MV-4-11 (cell line): ENCODE measurements around the gene ZBTB14.

Experiments
- DNase-seq: peaks from one replicate; lab custom pipeline; 2025; lab: John Stamatoyannopoulos, UW

The ZBTB14 gene

GRCh38 chr18:5295231-5295920 is at the start of gene ZBTB14:
TSS of gene ZBTB14 (minus strand) at chr18:5295726. CDS start at chr18:5293246, 2,480 bp downstream.
- peak; percentile 45 for DNase-seq

- no peak for DNase-seq
Observed at GRCh38 chr18:5339202-5339834, 43.8 kb upstream of the ZBTB14 start.

DNA sequence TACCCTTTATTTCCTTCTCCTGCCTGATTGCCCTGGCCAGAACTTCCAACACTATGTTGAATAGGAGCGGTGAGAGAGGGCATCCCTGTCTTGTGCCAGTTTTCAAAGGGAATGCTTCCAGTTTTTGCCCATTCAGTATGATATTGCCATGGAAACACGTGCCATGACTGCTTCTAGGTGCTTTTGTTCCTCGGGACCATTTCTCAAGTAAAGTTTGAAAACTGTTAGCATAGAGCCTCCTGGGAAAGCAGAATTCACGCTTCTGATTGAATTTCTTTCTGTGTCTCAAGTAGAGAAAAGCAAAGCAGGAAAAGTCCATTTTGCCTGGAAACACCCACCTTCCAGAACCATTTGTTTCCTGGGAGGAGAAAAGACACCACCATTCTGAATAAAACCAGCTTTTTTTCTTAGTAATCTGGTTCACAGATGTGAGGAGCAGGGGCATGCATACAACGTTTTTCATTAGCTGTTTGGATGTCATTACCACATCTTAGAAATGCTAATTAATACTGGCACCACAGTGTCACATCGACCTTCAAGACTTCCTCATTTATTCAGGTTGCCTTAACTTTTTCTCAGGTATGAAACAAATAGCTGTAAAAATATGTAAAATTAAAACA is 39.0 kb upstream of the ZBTB14 start:
- DNase-seq = no peak

DNA sequence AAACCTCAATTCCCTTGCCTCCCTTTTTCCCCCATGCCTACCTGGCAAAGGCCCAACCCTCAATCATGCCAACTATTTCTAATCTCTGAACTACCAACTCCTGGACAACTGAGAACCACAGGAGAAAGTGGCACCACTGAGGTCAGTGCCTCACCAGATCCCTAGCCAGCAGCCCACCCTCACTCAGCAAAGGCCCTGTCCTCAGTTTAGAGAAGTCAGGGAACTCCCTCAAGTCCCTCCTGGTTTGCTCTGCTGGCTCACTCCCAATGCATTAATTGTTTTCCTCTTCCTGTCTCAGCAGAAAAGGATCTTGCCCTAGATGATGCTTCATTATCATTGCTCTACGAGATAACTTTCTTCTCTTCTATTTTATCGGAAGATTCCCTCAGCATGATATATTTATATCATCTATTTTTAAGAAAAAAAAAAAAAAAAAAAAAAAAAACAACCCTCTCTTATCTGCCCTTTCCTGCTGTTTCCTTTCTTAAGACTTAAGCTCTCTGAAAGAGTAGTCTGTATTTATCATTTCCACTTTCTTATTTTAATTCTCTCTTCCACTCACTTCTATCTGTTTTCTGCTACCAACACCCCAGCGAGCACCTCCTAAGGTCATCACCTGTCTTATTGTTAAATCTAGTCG is 22.7 kb upstream of the ZBTB14 start:
- DNase-seq = no peak

GRCh38 chr18:5317186-5317585 is 21.7 kb upstream of the ZBTB14 start:
- peak; percentile 83 for DNase-seq

DNA sequence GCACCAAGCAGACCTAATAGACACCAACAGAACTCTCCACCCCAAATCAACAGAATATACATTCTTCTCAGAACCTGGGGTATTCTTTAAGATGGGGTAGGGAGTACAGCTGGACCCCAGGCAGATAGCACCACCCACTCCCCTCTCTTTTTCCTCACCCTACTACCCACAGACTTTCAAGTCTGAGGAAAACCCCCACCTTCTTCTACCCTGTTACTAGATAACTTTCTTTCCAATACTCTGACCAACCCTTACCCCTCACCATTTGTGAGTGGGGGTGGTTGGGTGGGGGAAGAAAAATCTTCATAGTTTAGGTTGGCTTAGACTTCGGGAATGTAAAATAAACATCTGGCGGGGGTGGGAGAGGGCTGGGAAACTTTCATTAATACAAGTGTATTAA is 20.3 kb upstream of the ZBTB14 start:
- no peak for DNase-seq

- no peak for DNase-seq
Observed at GRCh38 chr18:5311301-5311989, 15.9 kb upstream of the ZBTB14 start.

- peak; percentile 87 for DNase-seq
Observed at GRCh38 chr18:5309888-5310470, 14.5 kb upstream of the ZBTB14 start.

- DNase-seq = no peak
Observed at GRCh38 chr18:5305835-5306234, 10.3 kb upstream of the ZBTB14 start.

DNA sequence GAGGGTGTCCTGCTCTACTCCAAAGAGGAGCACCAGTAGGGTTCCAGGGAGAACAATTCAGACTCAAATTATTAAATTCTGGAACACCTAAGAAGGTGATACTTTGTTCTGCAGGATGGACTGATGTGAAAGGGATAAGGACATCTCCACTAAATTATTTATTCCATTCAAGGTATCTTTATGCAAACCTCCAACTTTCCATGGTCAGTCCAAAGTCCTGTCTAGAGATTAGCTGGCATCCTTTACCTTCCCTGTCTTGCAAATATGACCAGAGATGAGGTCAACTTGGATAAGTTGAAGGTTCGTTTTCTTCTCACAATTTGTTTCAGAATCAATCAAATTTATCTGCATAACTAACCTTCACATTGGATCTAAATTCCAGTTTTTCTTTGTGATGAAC is 8.7 kb upstream of the ZBTB14 start:
- no peak for DNase-seq

- no peak for DNase-seq
Observed at GRCh38 chr18:5303636-5304035, 8.1 kb upstream of the ZBTB14 start.

DNA sequence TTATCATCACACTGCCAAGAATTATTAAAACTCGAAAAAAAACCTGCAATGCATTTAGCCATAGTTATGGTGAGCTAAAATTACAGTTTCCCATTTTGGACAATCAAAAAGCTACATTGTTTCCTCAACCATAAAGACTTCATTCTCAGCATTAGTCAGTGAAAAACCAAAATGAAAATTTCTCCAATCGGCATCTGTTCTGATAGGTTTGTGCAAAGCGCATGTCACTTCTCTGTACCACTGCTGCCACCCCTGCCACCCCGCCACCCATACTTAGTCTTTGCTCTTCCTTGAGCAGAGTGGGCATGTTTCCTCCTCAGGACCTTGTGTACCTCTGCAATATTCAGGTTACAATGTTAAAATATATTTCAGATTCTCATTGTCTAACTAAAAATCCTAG is 7.1 kb upstream of the ZBTB14 start:
- no peak for DNase-seq

DNA sequence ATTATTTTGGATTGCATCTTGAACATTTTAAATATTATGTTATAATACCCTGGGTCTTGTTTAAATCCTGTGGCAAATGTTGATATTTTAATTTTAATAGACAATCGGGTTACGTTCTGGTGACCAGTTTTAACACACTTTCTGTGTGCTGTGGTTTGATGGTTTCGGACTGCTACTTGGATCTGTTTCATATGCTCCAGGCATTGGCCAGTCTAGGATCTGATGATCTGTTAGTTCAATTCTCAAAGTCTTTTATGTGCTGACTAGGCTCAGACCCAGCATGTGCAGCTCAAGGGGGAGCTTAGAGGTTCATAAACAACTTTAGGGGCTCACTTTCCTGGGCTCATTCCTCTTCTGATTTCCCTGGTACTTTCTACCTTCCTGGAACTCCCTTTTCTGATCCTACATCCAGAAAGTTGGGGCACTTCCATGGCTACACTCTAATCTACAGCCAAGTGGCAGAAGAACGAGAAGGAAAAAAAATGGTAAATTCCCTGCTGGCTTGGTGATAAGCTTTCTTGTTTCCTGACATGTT is 5.0 kb upstream of the ZBTB14 start:
- DNase-seq = no peak

GRCh38 chr18:5298156-5298852 is 2.8 kb upstream of the ZBTB14 start:
- no peak for DNase-seq

- peak; percentile 48 for DNase-seq
Observed at GRCh38 chr18:5297597-5297996, 2.1 kb upstream of the ZBTB14 start.

GRCh38 chr18:5296706-5297320 is 1.3 kb upstream of the ZBTB14 start:
- DNase-seq = peak; percentile 66

GRCh38 chr18:5295981-5296705 is 617 bp upstream of the ZBTB14 start:
- DNase-seq = peak; percentile 91

GRCh38 chr18:5294457-5295230 is 882 bp downstream of the ZBTB14 start:
- peak; percentile 56 for DNase-seq

DNA sequence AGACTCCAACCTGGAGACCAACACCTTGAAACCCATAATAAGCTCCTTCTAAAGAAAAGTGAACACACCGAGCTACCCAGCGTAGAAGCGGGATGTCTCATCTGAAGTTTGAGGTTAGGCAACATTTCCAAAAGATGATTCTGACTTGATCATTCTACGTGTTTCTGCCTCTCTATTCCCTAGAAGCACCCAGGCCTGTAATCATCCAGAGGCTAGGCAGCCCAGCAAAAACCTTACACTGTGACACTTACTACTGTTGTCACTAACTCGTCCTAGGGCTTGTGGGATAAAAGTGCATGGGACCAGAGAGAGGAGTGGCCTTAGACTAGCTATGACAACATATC is 1.4 kb downstream of the ZBTB14 start:
- no peak for DNase-seq
